ENCODE measurements around the gene APOE.
"Not testable (repeated sequence)": the region's sequence is repeated elsewhere in the genome, so short reads cannot be mapped to it uniquely, and the experiment has no call there.

APOE gene

GRCh38 chr19:44886141-44886540, 19.5 kb upstream of the APOE start:
- no peak for DNase-seq

- DNase-seq = no peak
These were observed 17.9 kb upstream of the APOE start for GRCh38 chr19:44887648-44888047.

GRCh38 chr19:44888335-44888734, 17.3 kb upstream of the APOE start:
- DNase-seq = not testable (repeated sequence)

GRCh38 chr19:44889830-44890365, 15.7 kb upstream of the APOE start:
- no peak for DNase-seq

GRCh38 chr19:44890366-44891015, 15.1 kb upstream of the APOE start:
- DNase-seq = peak; percentile 99

- DNase-seq = no peak
These were observed 14.3 kb upstream of the APOE start, which contains the start of gene TOMM40 for GRCh38 chr19:44891016-44891882. TSS of gene TOMM40 (plus strand) at chr19:44891254. CDS start at chr19:44891416, 162 bp downstream.

GRCh38 chr19:44892932-44893331, 12.7 kb upstream of the APOE start:
- DNase-seq = no peak

GRCh38 chr19:44893332-44894051, 12.1 kb upstream of the APOE start:
- DNase-seq = no peak

GRCh38 chr19:44894052-44894400, 11.6 kb upstream of the APOE start:
- no peak for DNase-seq

- DNase-seq = no peak
These were observed 10.7 kb upstream of the APOE start for GRCh38 chr19:44894946-44895345.

- DNase-seq = no peak
These were observed 7.8 kb upstream of the APOE start for GRCh38 chr19:44897835-44898234.

- no peak for DNase-seq
These were observed 5.0 kb upstream of the APOE start for GRCh38 chr19:44900328-44901244.

- no peak for DNase-seq
These were observed 2.4 kb upstream of the APOE start for GRCh38 chr19:44903216-44903601.

GRCh38 chr19:44903602-44904425, 1.8 kb upstream of the APOE start:
- peak; percentile 91 for DNase-seq

- DNase-seq = no peak
These were observed 1.1 kb upstream of the APOE start for GRCh38 chr19:44904426-44904994.

- no peak for DNase-seq
These were observed 2.0 kb downstream of the APOE start for GRCh38 chr19:44907613-44908012.

- DNase-seq = no peak
These were observed 2.7 kb downstream of the APOE start for GRCh38 chr19:44908074-44908835.

- no peak for DNase-seq
These were observed 3.3 kb downstream of the APOE start for GRCh38 chr19:44908836-44909261.

GRCh38 chr19:44909775-44910174, 4.2 kb downstream of the APOE start:
- DNase-seq = no peak

GRCh38 chr19:44911896-44912295, 6.3 kb downstream of the APOE start:
- not testable (repeated sequence) for DNase-seq

Measured in retina (tissue), 1 donor.